Pons (tissue), 1 donor: ENCODE results near the gene DCC.
"Not testable (repeated sequence)": the region's sequence is repeated elsewhere in the genome, so short reads cannot be mapped to it uniquely, and the experiment has no call there.

ENCODE experiments used
- DNase-seq: peaks from one replicate; pipeline ENCODE4 v3.0.0-alpha.2; 2016; ENCODE audit warnings: low spot score

Gene DCC

GRCh38 chr18:52348209-52348608, 8.2 kb downstream of the DCC start:
- DNase-seq = no peak

DNA sequence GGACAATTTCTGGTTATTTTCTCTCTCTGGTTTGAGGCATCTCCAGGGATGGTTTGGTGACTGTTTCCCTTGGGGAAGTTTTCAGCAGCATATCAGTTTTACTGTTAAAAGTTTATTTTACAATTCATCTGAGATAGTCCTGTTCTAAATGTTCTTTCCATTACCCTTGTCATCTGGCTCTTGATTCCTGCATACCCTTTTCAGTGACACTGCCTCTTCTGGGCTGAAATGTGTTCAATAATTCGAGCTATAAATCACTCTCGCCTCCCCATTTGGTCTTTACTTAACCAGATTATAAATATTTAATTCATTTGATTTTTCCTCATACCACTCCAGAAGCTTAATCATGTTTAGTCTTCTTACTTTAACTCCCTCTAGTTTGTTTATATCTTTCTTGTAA, 9.5 kb downstream of the DCC start:
- no peak for DNase-seq

GRCh38 chr18:52352920-52353319, 12.9 kb downstream of the DCC start:
- no peak for DNase-seq

- peak; percentile 91 for DNase-seq
Observed at GRCh38 chr18:52353589-52353988, 13.6 kb downstream of the DCC start.

DNA sequence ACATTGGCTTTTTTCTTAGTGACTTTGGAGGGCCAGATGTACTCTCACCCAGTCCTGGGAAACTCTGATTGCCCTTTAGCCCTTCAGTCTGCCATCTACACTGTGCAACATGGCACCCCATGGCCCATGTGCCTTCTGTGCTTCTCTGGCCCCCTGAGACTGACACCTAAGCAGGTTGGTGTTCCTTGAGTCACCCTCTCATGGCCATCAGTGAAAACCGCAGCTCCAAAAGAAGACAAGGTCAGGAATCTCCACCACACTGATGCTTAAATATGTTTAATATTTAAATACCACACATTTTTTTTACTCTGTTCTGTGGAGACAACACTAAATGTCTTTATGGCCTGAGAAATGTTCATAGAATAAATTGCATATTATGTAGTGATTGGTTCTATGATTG, 23.9 kb downstream of the DCC start:
- no peak for DNase-seq

DNA sequence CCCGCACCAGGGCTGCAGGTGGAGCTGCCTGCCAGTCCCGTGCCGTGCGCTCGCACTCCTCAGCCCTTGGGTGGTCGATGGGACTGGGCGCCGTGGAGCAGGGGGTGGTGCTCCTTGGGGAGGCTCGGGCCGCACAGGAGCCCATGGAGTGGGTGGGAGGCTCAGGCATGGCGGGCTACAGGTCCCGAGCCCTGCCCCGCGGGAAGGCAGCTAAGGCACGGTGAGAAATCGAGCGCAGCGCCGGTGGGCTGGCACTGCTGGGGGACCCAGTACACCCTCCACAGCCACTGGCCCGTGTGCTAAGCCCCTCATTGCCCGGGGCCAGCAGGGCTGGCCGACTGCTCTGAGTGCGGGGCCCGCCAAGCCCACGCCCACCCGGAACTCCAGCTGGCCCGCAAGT, 26.9 kb downstream of the DCC start:
- not testable (repeated sequence) for DNase-seq

DNA sequence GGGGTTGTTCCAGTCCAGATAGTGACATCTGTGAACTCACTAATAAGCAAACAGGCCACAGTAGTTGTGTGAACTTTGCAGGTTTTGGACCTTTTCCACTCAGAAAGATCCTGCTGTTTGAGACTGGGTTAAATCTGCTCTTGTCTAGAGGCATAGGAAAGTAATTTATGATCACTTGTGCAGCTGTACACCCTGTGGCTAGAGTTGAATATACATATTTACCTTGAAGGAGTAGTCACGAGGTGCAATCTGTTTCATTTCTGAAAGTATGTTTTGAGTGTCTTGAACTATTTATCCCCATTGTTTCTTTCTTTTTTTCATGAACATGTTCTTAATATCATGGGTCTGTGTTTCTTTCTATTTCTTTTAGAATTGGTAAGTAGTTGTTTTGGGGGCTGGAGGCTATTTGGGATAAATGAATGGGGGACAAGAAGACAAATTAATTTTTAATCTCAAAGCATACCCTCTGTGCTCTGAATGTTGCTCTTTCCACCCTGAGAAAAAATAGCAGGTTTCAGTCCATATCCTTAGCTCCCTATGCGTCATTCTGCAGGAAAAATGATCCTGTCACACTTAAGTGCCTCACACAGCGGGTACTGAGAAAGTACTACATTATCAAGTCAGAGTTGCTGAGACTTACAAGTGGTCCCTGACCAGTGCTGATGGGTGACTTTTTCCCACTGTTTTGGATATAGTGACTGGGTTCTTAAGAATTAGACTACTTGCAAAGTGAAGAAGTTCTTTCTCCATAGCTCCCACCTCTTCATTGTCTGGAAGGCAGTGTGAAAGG, 28.2 kb downstream of the DCC start:
- DNase-seq = no peak

DNA sequence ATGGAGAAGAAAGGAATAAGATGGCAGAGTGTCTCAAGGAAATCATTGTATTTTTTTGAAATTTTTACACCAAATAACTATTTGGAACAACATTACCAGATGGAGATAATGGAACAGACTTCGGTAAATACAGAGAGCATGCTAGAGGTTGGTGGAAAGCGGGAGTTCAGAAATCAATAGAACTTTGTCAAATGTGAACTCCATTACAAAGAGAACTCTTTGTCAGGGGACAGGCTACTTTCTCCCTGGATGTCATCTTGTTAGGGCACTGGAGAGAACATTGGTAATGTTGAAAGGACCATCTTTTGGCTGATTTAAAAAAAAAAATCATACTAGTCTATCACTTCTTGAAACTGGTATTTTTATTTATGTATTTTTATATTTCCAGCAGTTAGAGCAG, 30.8 kb downstream of the DCC start:
- peak; percentile 65 for DNase-seq

DNA sequence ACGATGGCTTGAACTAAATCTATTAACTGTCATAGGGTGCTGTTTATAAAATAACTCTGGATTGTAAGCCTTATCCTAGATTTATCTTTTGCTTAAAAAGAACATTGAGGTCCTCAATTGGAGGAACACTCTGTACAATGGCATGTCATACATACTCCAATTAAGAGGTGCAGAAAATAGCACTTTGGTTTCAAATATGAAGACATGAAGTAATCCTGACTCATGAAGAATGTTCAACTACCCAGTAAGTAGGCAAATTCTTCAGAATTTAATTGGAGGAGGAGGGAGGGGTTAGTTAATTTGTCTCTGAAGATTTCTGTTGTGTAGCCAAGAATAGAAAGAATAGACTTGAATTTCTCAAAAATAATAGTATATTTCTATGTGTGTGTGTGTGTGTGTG, 36.1 kb downstream of the DCC start:
- DNase-seq = no peak

DNA sequence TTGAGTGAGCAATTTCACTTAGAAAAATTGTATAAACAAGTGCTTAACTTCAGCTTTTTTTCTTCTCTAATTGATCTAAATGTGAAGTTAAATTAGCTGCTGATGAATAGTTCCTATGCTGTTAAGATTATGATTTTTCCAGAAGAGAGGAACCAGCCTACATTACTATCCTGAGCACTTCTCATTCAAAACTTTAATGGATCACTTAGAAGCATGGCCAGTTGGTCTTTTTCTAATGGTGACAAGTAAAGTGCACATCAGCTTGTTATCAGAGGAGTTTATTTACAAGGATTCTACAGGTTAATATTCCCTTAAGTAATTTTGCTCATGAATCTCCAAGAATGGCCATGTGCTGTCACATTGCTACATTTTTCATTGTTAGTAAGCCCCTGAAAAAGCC, 37.1 kb downstream of the DCC start:
- no peak for DNase-seq

- no peak for DNase-seq
Observed at GRCh38 chr18:52386306-52386705, 46.3 kb downstream of the DCC start.

DNA sequence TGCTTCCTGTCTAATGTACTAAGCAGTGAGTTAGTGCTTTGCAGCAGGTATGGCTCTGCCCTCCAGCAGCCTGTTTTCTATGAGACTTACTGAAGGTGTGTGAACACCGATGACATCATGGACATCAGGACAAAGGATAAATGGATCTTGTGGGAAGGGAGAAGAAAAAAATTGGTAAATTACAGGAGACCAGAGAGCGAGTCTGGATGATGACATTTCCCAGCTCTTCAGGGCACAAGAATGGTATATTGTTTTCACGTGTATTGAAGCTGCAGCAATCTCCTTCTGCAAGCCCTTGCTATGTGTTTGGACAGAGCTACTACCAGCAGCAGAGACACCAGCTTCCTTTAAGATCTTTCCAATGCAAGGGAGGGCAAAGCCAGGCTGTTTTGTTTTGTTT, 47.2 kb downstream of the DCC start:
- no peak for DNase-seq

GRCh38 chr18:52391810-52392559, 52.0 kb downstream of the DCC start:
- DNase-seq = peak; percentile 43

DNA sequence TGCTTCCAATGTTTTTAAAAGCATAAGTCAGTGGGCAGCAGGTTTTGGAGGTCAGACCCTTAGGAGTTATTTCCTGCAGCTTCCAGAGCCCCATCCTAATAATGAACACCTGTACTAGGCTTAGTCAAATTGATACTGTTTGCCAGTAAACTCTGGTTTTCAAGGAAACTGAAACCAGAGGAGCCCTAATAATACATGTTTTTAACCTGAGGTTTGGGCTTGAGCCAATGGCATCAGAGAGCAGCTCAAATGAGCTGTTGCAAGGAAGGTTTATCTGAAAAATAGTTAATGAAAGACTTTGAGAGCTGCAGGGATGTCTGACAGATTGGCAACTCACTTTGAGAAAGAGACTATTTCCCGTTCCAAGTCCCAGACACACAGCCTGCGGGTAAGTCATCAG, 54.6 kb downstream of the DCC start:
- DNase-seq = no peak

- peak; percentile 79 for DNase-seq
Observed at GRCh38 chr18:52395146-52395852, 55.3 kb downstream of the DCC start.

- DNase-seq = no peak
Observed at GRCh38 chr18:52401236-52401635, 61.2 kb downstream of the DCC start.

- no peak for DNase-seq
Observed at GRCh38 chr18:52402814-52403213, 62.8 kb downstream of the DCC start.

- DNase-seq = no peak
Observed at GRCh38 chr18:52403291-52404021, 63.5 kb downstream of the DCC start.

- peak; percentile 60 for DNase-seq
Observed at GRCh38 chr18:52408800-52409302, 68.9 kb downstream of the DCC start.

DNA sequence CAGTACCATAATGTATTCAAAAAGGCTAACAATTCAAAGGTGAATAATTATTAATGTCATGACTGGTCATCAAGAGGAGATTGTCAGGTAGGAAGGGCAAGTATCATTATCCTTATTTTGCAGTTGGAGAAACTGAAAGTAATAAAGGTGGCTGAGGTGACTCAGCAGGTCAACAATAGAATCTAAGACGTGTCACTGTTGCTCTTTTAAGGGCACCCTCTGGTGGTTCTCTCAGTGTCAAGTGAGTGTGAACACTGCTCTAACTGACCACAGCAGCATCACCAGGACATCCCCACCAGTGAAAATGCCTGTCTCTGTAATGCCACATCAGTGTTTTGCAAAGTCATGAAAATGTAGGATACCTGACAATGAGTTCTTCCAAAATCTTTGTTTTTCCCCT, 69.7 kb downstream of the DCC start:
- DNase-seq = peak; percentile 30

GRCh38 chr18:52415131-52415530, 75.1 kb downstream of the DCC start:
- no peak for DNase-seq

DNA sequence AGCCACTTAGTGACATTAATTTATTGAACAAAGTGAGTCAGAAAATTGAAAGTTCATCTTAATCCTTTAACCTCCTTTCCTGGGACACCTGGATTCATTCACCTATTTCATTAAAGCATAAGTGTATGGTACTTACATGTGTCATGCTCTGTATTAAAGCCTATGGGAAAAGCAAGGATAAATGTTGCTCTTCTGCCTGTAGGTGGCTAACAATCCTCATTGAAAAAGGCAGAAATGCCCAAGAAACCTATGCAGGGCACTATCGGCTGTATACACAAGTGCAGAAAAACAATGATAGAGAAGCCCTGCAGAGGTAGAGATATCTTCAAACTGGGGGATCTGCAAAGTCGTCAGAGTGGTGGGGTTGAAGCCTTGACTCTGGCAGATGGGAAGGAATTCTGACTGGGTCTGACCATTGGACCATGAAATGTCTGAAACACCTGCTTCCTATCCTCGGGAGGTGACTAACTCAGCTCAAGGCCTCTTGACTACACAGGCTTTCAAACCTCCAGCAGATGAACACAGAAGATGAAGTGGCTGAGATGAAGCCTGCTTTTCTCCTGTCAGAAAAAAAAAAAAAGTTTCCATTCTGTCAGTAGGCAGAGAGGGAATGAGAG, 83.1 kb downstream of the DCC start:
- DNase-seq = peak; percentile 37
